ENCODE results near the gene FABP3. TPM values are rescaled to one million over a fixed set of nuclear protein-coding genes. Genes with fewer than 3 reads are reported as not detected.
A peak's percentile ranks its signal among the peaks of the same experiment; 100 is the strongest.

FABP3 gene
- polyA plus RNA-seq, 1 donor from 2014 or later: 7.1 TPM

DNA sequence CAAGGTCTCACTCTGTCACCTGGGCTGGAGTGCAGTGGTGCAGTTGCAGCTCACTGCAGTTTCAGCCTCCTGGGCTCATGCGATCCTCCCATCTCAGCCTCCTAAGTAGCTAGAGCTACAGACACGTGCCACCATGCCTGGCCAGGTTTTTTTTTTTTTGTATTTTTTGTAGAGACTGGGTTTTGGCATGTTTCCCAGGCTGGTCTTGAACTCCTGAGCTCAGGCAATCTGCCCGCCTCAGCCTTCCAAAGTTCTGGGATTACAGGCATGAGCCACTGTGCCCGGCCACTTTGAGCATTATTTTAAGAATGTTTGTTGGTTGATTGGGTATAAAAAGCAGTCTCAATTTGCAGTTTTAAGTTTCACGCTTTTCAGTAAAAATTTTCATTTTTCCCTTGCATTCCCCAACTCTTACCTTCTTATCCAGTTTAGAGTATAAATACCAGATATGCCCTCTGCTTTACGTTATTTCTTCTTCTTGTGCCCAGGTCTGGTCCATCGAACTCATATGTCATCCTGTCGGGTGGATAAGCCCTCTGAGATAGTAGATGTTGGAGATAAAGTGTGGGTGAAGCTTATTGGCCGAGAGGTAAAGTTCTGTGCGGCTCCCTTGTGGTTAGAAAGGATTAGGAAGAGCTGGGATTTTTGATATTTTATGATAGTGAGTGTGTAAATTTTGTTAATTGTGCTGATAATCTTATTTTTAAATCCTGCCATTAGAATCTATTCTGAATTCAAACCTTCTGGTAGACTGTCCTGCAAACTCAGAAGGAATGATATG, 36.0 kb downstream of the FABP3 start:
- Histone ChIP-seq H3K9ac (ENCODE audit: low read length) (no peak overlapping the region), H3K36me3 (ENCODE audit: insufficient read depth, low read length) (no peaks in the 10 kb centered on the region), H3K9me3 (ENCODE audit: low read length) (no peaks in the 10 kb centered on the region), H3K4me3 (ENCODE audit: low read length) (no peak overlapping the region), H2AFZ (ENCODE audit: low read depth, low read length) (no peak overlapping the region), H3K27me3 (ENCODE audit: insufficient read depth, low read depth, low read length) (no peaks in the 10 kb centered on the region), H3K4me2 (ENCODE audit: low read length) (no peak overlapping the region), H3K79me2 (replicated peaks; ENCODE audit: insufficient read depth, low read length) (no peaks in the 10 kb centered on the region), H3K9me2 (ENCODE audit: insufficient read depth, low read length) (no peaks in the 10 kb centered on the region), H3K27ac (ENCODE audit: low read length) (no peak overlapping the region), H4K20me1 (ENCODE audit: insufficient read depth) (no peaks in the 10 kb centered on the region), H3F3A (ENCODE audit: insufficient read depth, low read length, poor library complexity, severe bottlenecking) (no peaks in the 10 kb centered on the region)
- TF ChIP-seq EZH2 (IDR thresholded peaks at IDR 0.05; ENCODE audit: borderline replicate concordance, insufficient read depth, low read length, poor library complexity, severe bottlenecking) (no peak), RAD21 (conservative IDR thresholded peaks at IDR 0.05) (no peak), EP300 (conservative IDR thresholded peaks at IDR 0.05; ENCODE audit: poor library complexity, severe bottlenecking) (no peak), MXI1 (conservative IDR thresholded peaks at IDR 0.05; ENCODE audit: poor library complexity, severe bottlenecking) (no peak), TAF1 (IDR thresholded peaks at IDR 0.05; ENCODE audit: low read depth) (no peak), SMC3 (conservative IDR thresholded peaks at IDR 0.05; ENCODE audit: poor library complexity) (no peak), POLR2AphosphoS5 (IDR thresholded peaks at IDR 0.05) (no peak), REST (IDR thresholded peaks at IDR 0.05; ENCODE audit: borderline replicate concordance) (no peak)
- TF ChIP-seq, protein P1, sequence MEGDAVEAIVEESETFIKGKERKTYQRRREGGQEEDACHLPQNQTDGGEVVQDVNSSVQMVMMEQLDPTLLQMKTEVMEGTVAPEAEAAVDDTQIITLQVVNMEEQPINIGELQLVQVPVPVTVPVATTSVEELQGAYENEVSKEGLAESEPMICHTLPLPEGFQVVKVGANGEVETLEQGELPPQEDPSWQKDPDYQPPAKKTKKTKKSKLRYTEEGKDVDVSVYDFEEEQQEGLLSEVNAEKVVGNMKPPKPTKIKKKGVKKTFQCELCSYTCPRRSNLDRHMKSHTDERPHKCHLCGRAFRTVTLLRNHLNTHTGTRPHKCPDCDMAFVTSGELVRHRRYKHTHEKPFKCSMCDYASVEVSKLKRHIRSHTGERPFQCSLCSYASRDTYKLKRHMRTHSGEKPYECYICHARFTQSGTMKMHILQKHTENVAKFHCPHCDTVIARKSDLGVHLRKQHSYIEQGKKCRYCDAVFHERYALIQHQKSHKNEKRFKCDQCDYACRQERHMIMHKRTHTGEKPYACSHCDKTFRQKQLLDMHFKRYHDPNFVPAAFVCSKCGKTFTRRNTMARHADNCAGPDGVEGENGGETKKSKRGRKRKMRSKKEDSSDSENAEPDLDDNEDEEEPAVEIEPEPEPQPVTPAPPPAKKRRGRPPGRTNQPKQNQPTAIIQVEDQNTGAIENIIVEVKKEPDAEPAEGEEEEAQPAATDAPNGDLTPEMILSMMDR (IDR thresholded peaks at IDR 0.05; ENCODE audit: poor library complexity, severe bottlenecking): no peak

DNA sequence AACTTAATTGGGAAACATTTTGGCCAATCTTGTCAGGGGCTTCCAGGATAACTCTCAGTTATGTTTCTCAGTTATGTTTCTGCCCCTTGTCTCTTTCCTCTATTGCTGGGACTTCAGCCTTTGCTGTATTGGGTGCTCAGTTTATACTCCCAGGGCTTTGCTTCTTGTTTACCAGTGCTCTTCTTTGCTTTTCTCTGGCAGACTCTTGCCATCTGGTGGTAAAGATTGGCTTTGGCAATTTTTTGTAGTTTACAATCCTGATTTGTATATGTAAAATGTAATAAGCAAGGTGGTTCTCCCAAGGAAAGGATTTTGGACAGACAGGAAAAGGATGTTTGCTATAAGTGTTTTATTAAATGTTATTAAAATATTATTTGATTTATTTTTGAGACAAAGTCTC, 37.9 kb downstream of the FABP3 start:
- Histone ChIP-seq H3K9me2 (ENCODE audit: insufficient read depth, low read length) (no peaks in the 10 kb centered on the region), H3K9ac (ENCODE audit: low read length) (no peak overlapping the region), H3K27me3 (ENCODE audit: insufficient read depth, low read depth, low read length) (no peaks in the 10 kb centered on the region), H3K36me3 (ENCODE audit: insufficient read depth, low read length) (no peaks in the 10 kb centered on the region), H3K4me2 (ENCODE audit: low read length) (no peak overlapping the region), H3K79me2 (replicated peaks; ENCODE audit: insufficient read depth, low read length) (no peaks in the 10 kb centered on the region), H4K20me1 (ENCODE audit: insufficient read depth) (no peaks in the 10 kb centered on the region), H2AFZ (ENCODE audit: low read depth, low read length) (no peak overlapping the region), H3K9me3 (ENCODE audit: low read length) (no peaks in the 10 kb centered on the region), H3F3A (ENCODE audit: insufficient read depth, low read length, poor library complexity, severe bottlenecking) (no peaks in the 10 kb centered on the region), H3K4me3 (ENCODE audit: low read length) (no peak overlapping the region), H3K27ac (ENCODE audit: low read length) (no peak overlapping the region)
- TF ChIP-seq, protein P1 (IDR thresholded peaks at IDR 0.05; ENCODE audit: poor library complexity, severe bottlenecking): peak; percentile 71
- TF ChIP-seq EZH2 (IDR thresholded peaks at IDR 0.05; ENCODE audit: borderline replicate concordance, insufficient read depth, low read length, poor library complexity, severe bottlenecking): no peak
- no peak for TF ChIP-seq EP300 (conservative IDR thresholded peaks at IDR 0.05; ENCODE audit: poor library complexity, severe bottlenecking)
- no peak for TF ChIP-seq MXI1 (conservative IDR thresholded peaks at IDR 0.05; ENCODE audit: poor library complexity, severe bottlenecking)
- peak; percentile 77 for TF ChIP-seq RAD21 (conservative IDR thresholded peaks at IDR 0.05)
- no peak for TF ChIP-seq REST (IDR thresholded peaks at IDR 0.05; ENCODE audit: borderline replicate concordance)
- no peak for TF ChIP-seq POLR2AphosphoS5 (IDR thresholded peaks at IDR 0.05)
- TF ChIP-seq SMC3 (conservative IDR thresholded peaks at IDR 0.05; ENCODE audit: poor library complexity): peak; percentile 85
